HepG2 (cell line): ENCODE results near the gene DTD2. TPM values are rescaled to one million over a fixed set of nuclear protein-coding genes. Genes with fewer than 3 reads are reported as not detected.

Source experiments
- DDIT3 ChIP-seq: sonication (generic); formaldehyde crosslinking; IDR thresholded peaks from 2 replicates; pipeline ENCODE4 v1.4.0; 2020; ENCODE audit warnings: mild to moderate bottlenecking, missing genetic modification reagents
- DMAP1 ChIP-seq: IDR thresholded peaks from 2 replicates; pipeline ENCODE4 v1.6.1; 2016
- ESRRA ChIP-seq: sonication (generic); formaldehyde crosslinking; IDR thresholded peaks from 2 replicates; pipeline ENCODE4 v1.5.1; 2020; ENCODE audit warnings: mild to moderate bottlenecking, low read depth, missing genetic modification reagents
- EZH2 ChIP-seq: conservative IDR thresholded peaks from 2 replicates; pipeline ENCODE4 v1.6.1; 2012; ENCODE audit warnings: mild to moderate bottlenecking, low read depth, low read length, moderate library complexity
- FOXC1 ChIP-seq: sonication (generic); formaldehyde crosslinking; IDR thresholded peaks from 2 replicates; pipeline ENCODE4 v1.8.0; 2022; ENCODE audit warnings: mild to moderate bottlenecking, missing genetic modification reagents, borderline replicate concordance
- HBP1 ChIP-seq: IDR thresholded peaks from 2 replicates; pipeline ENCODE4 v1.6.1; 2016; ENCODE audit warnings: low read depth, control low read depth
- HOXA5 ChIP-seq: sonication (generic); formaldehyde crosslinking; IDR thresholded peaks from 2 replicates; pipeline ENCODE4 v1.4.0; 2020; ENCODE audit warnings: missing genetic modification reagents
- MAFF ChIP-seq: IDR thresholded peaks from 2 replicates; pipeline ENCODE4 v1.6.1; 2011; ENCODE audit warnings: low read depth, low read length, improper control_type of control experiment
- NFRKB ChIP-seq: fragments of 450-650 bp; IDR thresholded peaks from 2 replicates; pipeline ENCODE4 v1.6.1; 2017
- PAX8 ChIP-seq: sonication (generic); formaldehyde crosslinking; IDR thresholded peaks from 2 replicates; pipeline ENCODE4 v1.8.0; 2022; ENCODE audit warnings: mild to moderate bottlenecking, missing genetic modification reagents, borderline replicate concordance
- PITX1 ChIP-seq: sonication (generic); formaldehyde crosslinking; IDR thresholded peaks from 2 replicates; pipeline ENCODE4 v1.5.1; 2020; ENCODE audit warnings: mild to moderate bottlenecking, missing genetic modification reagents
- POLR2A ChIP-seq, 2 experiments: IDR thresholded peaks; 2 replicates each; pipeline ENCODE4 v1.6.1; 2011; ENCODE audit warnings: low read depth in 2 of 2, low read length in 2 of 2, mild to moderate bottlenecking in 1 of 2, moderate library complexity in 1 of 2; ENCODE audit not compliant: insufficient read depth in 1 of 2
- SMC3 ChIP-seq: IDR thresholded peaks from 2 replicates; pipeline ENCODE4 v1.6.1; 2011; ENCODE audit warnings: low read length, improper control_type of control experiment
- TGIF2 ChIP-seq: IDR thresholded peaks from 2 replicates; pipeline ENCODE4 v1.6.1; 2016; ENCODE audit warnings: control low read depth, missing compliant biosample characterization
- ZNF205 ChIP-seq: IDR thresholded peaks from 2 replicates; pipeline ENCODE4 v1.6.1; 2018; ENCODE audit warnings: missing biosample characterization, missing genetic modification reagents
- ZNF556 ChIP-seq: sonication (generic); formaldehyde crosslinking; IDR thresholded peaks from 2 replicates; pipeline ENCODE4 v1.4.0; 2020; ENCODE audit warnings: mild to moderate bottlenecking, missing genetic modification reagents, borderline replicate concordance
- ZNF720 ChIP-seq: sonication (generic); formaldehyde crosslinking; IDR thresholded peaks from 2 replicates; pipeline ENCODE4 v1.4.0; 2020; ENCODE audit warnings: missing genetic modification reagents
- ZNF749 ChIP-seq: sonication (generic); formaldehyde crosslinking; IDR thresholded peaks from 2 replicates; pipeline ENCODE4 v1.8.0; 2022; ENCODE audit warnings: mild to moderate bottlenecking, missing genetic modification reagents, moderate library complexity, borderline replicate concordance
- ZNF766 ChIP-seq: sonication (generic); formaldehyde crosslinking; IDR thresholded peaks from 2 replicates; pipeline ENCODE4 v1.5.0; 2020; ENCODE audit warnings: missing genetic modification reagents, borderline replicate concordance
- polyA plus RNA-seq, 8 experiments: library from polyadenylated mRNA; depleted of rRNA in 3 of 8; stranded (reverse) in 7 of 8; unstranded in 1 of 8; fragments of >200 nt; fragmentation: Illumina TruSeq in 4 of 8; extraction: Trizol in 4 of 8; gene quantifications; 2 replicates each; pipeline versions ENCODE4 v1.2.1 to v1.2.3, GENCODE V29; 2011 to 2016; ENCODE audit warnings: low read depth in 4 of 8, missing spikeins in 1 of 8, mixed read lengths in 1 of 8; ENCODE audit not compliant: insufficient read depth in 1 of 8
- total RNA-seq, 5 experiments: library from RNA; depleted of rRNA; stranded (reverse); fragments of >200 nt; fragmentation: Illumina TruSeq; extraction: Trizol; gene quantifications; 2 replicates each; pipeline ENCODE4 v1.2.3, GENCODE V29; 2016; ENCODE audit warnings: low read depth in 1 of 5
- TF ChIP-seq, protein P1 (sequence below), 2 experiments: sonication (generic) in 1 of 2; formaldehyde crosslinking in 1 of 2; IDR thresholded peaks; 2 replicates each; pipeline versions ENCODE4 v1.4.0 to v1.6.1; 2016 to 2020; ENCODE audit warnings: borderline replicate concordance in 1 of 2, low read depth in 1 of 2, mild to moderate bottlenecking in 1 of 2, missing genetic modification reagents in 1 of 2
- TF ChIP-seq, protein P2 (sequence below): fragments of 450-650 bp; IDR thresholded peaks from 2 replicates; pipeline ENCODE4 v1.6.1; 2017; ENCODE audit warnings: mild to moderate bottlenecking

The DTD2 gene
- total and polyA plus RNA-seq, 2 of the 13 experiments (the other 11 are each of a cell fraction or from before 2014, with no cell fraction given) = 22.3 to 49.8 TPM

DNA sequence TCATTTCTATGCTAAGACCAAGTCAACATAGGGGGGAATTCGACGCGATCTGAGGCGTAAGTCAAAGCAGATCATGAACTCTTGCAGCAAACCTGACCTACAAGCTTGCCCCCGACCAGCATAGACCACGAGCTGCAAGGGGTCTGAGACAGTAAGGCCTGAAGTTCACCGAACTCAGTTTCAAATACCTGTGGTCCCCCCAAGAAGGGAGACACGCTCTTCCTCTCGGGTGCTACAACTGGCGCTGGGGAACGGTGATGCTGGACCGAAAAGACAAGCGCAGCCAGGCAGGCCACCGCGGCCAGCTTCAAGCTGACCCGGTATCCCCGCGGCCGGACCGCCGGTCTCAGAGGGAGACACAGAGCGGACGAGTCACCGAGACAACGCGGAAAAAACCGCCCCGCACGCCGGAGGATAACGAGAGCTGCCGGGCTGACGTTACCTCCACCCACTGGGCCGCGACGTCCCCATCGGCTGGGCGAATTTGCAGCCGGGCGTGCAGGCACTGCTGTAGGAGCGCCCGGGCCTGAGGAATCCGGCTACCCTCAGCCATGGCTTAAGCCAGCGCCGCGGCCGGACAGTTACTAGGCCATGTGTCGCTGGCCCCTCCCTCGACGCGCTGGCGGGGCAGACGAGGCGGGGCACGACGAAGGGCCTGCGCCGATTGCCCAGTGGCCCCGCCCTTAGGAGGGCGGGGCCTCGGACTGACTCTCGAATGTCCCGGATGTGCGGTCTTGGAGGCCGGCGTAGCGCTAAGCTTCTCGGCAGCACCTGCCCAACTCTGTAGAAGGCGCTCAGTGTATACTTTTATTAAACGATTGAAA lies at the start of gene DTD2 (continued):
- TF ChIP-seq, protein P1, sequence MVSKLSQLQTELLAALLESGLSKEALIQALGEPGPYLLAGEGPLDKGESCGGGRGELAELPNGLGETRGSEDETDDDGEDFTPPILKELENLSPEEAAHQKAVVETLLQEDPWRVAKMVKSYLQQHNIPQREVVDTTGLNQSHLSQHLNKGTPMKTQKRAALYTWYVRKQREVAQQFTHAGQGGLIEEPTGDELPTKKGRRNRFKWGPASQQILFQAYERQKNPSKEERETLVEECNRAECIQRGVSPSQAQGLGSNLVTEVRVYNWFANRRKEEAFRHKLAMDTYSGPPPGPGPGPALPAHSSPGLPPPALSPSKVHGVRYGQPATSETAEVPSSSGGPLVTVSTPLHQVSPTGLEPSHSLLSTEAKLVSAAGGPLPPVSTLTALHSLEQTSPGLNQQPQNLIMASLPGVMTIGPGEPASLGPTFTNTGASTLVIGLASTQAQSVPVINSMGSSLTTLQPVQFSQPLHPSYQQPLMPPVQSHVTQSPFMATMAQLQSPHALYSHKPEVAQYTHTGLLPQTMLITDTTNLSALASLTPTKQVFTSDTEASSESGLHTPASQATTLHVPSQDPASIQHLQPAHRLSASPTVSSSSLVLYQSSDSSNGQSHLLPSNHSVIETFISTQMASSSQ (IDR thresholded peaks at IDR 0.05; ENCODE audit: low read depth) = no peak
- TF ChIP-seq, protein P1 (CRISPR knock-in tag; IDR thresholded peaks at IDR 0.05; ENCODE audit: borderline replicate concordance) = peak; percentile 96
- peak; percentile 100 for TF ChIP-seq DMAP1 (CRISPR knock-in tag)
- peak; percentile 92; the same call in 1 of the 2 replicates for TF ChIP-seq DDIT3 (CRISPR knock-in tag)
- TF ChIP-seq ZNF720 (CRISPR knock-in tag) = no peak
- TF ChIP-seq PITX1 = peak; percentile 99
- no peak; the same call in 1 of the 2 replicates for TF ChIP-seq SMC3
- TF ChIP-seq NFRKB = no peak
- no peak for TF ChIP-seq EZH2
- peak; percentile 100 for TF ChIP-seq PAX8 (CRISPR knock-in tag)
- TF ChIP-seq POLR2A (IDR thresholded peaks at IDR 0.05; ENCODE audit: insufficient read depth in 1 of 2, low read depth in 2 of 2, low read length in 2 of 2) = peak; percentile 98 to 99
- peak; percentile 98 for TF ChIP-seq ZNF205 (CRISPR knock-in tag)
- TF ChIP-seq ZNF766 (CRISPR knock-in tag) = peak; percentile 100
- TF ChIP-seq ESRRA (CRISPR knock-in tag) = peak; percentile 95
- TF ChIP-seq ZNF556 (CRISPR knock-in tag) = peak; percentile 100
- peak; percentile 88; the same call in 1 of the 2 replicates for TF ChIP-seq TGIF2 (CRISPR knock-in tag)
- TF ChIP-seq HOXA5 (CRISPR knock-in tag) = peak; percentile 99
- TF ChIP-seq, protein P2, sequence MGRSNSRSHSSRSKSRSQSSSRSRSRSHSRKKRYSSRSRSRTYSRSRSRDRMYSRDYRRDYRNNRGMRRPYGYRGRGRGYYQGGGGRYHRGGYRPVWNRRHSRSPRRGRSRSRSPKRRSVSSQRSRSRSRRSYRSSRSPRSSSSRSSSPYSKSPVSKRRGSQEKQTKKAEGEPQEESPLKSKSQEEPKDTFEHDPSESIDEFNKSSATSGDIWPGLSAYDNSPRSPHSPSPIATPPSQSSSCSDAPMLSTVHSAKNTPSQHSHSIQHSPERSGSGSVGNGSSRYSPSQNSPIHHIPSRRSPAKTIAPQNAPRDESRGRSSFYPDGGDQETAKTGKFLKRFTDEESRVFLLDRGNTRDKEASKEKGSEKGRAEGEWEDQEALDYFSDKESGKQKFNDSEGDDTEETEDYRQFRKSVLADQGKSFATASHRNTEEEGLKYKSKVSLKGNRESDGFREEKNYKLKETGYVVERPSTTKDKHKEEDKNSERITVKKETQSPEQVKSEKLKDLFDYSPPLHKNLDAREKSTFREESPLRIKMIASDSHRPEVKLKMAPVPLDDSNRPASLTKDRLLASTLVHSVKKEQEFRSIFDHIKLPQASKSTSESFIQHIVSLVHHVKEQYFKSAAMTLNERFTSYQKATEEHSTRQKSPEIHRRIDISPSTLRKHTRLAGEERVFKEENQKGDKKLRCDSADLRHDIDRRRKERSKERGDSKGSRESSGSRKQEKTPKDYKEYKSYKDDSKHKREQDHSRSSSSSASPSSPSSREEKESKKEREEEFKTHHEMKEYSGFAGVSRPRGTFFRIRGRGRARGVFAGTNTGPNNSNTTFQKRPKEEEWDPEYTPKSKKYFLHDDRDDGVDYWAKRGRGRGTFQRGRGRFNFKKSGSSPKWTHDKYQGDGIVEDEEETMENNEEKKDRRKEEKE = no peak
- TF ChIP-seq MAFF = no peak
- peak; percentile 100 for TF ChIP-seq FOXC1
- TF ChIP-seq HBP1 (CRISPR knock-in tag) = peak; percentile 86
- TF ChIP-seq ZNF749 (CRISPR knock-in tag) = peak; percentile 100
